GM23338 (cell line): ENCODE results near the gene GEN1. TPM values are rescaled to one million over a fixed set of nuclear protein-coding genes. Genes with fewer than 3 reads are reported as not detected.

Source experiments
- ATAC-seq: fragments of 200-7000 bp; cut with Tn5 transposase; 3 replicates; pipeline ENCODE4 v1.9.1; 2020
- DNase-seq: peaks from one replicate; pipeline ENCODE4 v3.0.0-alpha.2; 2015; ENCODE audit warnings: low spot score
- H2AFZ ChIP-seq: fragments of 200-600 bp; sonication (generic); 2 replicates; pipeline ENCODE4 v1.8.0; 2016; ENCODE audit warnings: antibody characterized with exemption, mild to moderate bottlenecking, moderate library complexity
- H3F3A ChIP-seq: fragments of 200-600 bp; sonication (generic); replicated peaks from 2 replicates; pipeline ENCODE4 v1.8.0; 2017; ENCODE audit warnings: antibody characterized with exemption, mixed run types, low read depth
- H3K27ac ChIP-seq: fragments of 200-600 bp; sonication (generic); 2 replicates; pipeline ENCODE4 v1.6.1; 2016; ENCODE audit warnings: low read depth
- H3K27me3 ChIP-seq: fragments of 200-600 bp; sonication (generic); 2 replicates; pipeline ENCODE4 v1.8.0; 2016; ENCODE audit warnings: mild to moderate bottlenecking, mixed run types, moderate library complexity; ENCODE audit not compliant: insufficient read depth
- H3K36me3 ChIP-seq: fragments of 200-600 bp; sonication (generic); 2 replicates; pipeline ENCODE4 v1.8.0; 2016; ENCODE audit warnings: mild to moderate bottlenecking; ENCODE audit not compliant: insufficient read depth
- H3K4me1 ChIP-seq: fragments of 200-600 bp; sonication (generic); 2 replicates; pipeline ENCODE4 v1.8.0; 2016; ENCODE audit warnings: mild to moderate bottlenecking, moderate library complexity; ENCODE audit not compliant: insufficient read depth
- H3K4me2 ChIP-seq: fragments of 200-600 bp; sonication (generic); 2 replicates; pipeline ENCODE4 v1.7.1; 2017; ENCODE audit warnings: mixed run types
- H3K4me3 ChIP-seq: fragments of 200-600 bp; sonication (generic); 2 replicates; pipeline ENCODE4 v1.6.1; 2016; ENCODE audit warnings: mixed run types
- H3K79me2 ChIP-seq: fragments of 200-600 bp; sonication (generic); replicated peaks from 2 replicates; pipeline ENCODE4 v1.8.0; 2017; ENCODE audit warnings: mild to moderate bottlenecking; ENCODE audit not compliant: insufficient read depth
- H3K9me2 ChIP-seq: fragments of 200-600 bp; sonication (generic); 2 replicates; pipeline ENCODE4 v1.8.0; 2017; ENCODE audit not compliant: insufficient read depth
- H4K20me1 ChIP-seq: fragments of 200-600 bp; sonication (generic); replicated peaks from 2 replicates; pipeline ENCODE4 v1.8.0; 2017; ENCODE audit warnings: mild to moderate bottlenecking; ENCODE audit not compliant: insufficient read depth
- H3K27ac Mint-ChIP-seq: 2 replicates; pipeline ENCODE4 v1.8.0; 2020; ENCODE audit warnings: inconsistent platforms, mild to moderate bottlenecking, moderate library complexity, mixed read lengths
- H3K27me3 Mint-ChIP-seq: 3 replicates; pipeline ENCODE4 v1.8.0; 2022; ENCODE audit warnings: low read depth, mild to moderate bottlenecking, moderate library complexity, mixed read lengths, inconsistent platforms; ENCODE audit not compliant: insufficient read depth, poor library complexity
- H3K36me3 Mint-ChIP-seq: 3 replicates; pipeline ENCODE4 v1.8.0; 2021; ENCODE audit warnings: low read depth, mild to moderate bottlenecking, inconsistent platforms, moderate library complexity, mixed read lengths
- H3K4me1 Mint-ChIP-seq: 3 replicates; pipeline ENCODE4 v1.8.0; 2020; ENCODE audit warnings: mild to moderate bottlenecking, inconsistent platforms, mixed read lengths
- H3K4me3 Mint-ChIP-seq: 3 replicates; pipeline ENCODE4 v1.8.0; 2021; ENCODE audit warnings: moderate library complexity, mild to moderate bottlenecking, inconsistent platforms, mixed read lengths
- H3K9me3 Mint-ChIP-seq: 3 replicates; pipeline ENCODE4 v1.8.0; 2020; ENCODE audit warnings: moderate library complexity, mild to moderate bottlenecking, inconsistent platforms, mixed read lengths
- CREB1 ChIP-seq: fragments of 250-450 bp; sonication (Bioruptor Pico); IDR thresholded peaks from 2 replicates; pipeline ENCODE4 v1.5.0; 2020; ENCODE audit warnings: low read depth, mild to moderate bottlenecking, moderate library complexity
- EZH2 ChIP-seq: fragments of 200-600 bp; sonication (generic); IDR thresholded peaks from one replicate; pipeline ENCODE4 v1.8.0; 2017; ENCODE audit warnings: antibody characterized with exemption, mild to moderate bottlenecking, low read depth; ENCODE audit not compliant: unreplicated experiment
- EZH2phosphoT487 ChIP-seq: fragments of 200-600 bp; sonication (generic); IDR thresholded peaks from one replicate; pipeline ENCODE4 v1.8.1; 2018; ENCODE audit warnings: antibody characterized with exemption; ENCODE audit not compliant: unreplicated experiment
- JUNB ChIP-seq: IDR thresholded peaks from one replicate; pipeline ENCODE4 v1.6.1; 2016; ENCODE audit warnings: antibody characterized with exemption; ENCODE audit not compliant: unreplicated experiment
- NANOG ChIP-seq: IDR thresholded peaks from 2 replicates; pipeline ENCODE4 v1.6.1; 2016; ENCODE audit warnings: antibody characterized with exemption, borderline replicate concordance
- POLR2AphosphoS5 ChIP-seq: IDR thresholded peaks from 2 replicates; pipeline ENCODE4 v1.6.1; 2016; ENCODE audit warnings: antibody characterized with exemption, low read depth
- ZNF114 ChIP-seq: fragments of 250-450 bp; sonication (Bioruptor Pico); IDR thresholded peaks from 2 replicates; pipeline ENCODE4 v1.5.0; 2020; ENCODE audit warnings: mild to moderate bottlenecking, moderate library complexity
- polyA plus RNA-seq: library from polyadenylated mRNA; unstranded; fragments of >200 nt; fragmentation: Nextera tagmentation; extraction: Ambion mirVana; gene quantifications from 2 replicates; pipeline ENCODE4 v1.2.1, GENCODE V29; 2016
- total RNA-seq: library from RNA; depleted of rRNA; stranded (reverse); fragments of >200 nt; shearing (Covaris generic); gene quantifications from 2 replicates; pipeline ENCODE4 v1.2.3, GENCODE V29; 2014
- TF ChIP-seq, protein P1 (sequence below): IDR thresholded peaks from 2 replicates; pipeline ENCODE4 v1.6.1; 2016; ENCODE audit warnings: antibody characterized with exemption

Gene GEN1
- total and polyA plus RNA-seq, 2 experiments from 2014 or later: 14.2 to 43.3 TPM

DNA sequence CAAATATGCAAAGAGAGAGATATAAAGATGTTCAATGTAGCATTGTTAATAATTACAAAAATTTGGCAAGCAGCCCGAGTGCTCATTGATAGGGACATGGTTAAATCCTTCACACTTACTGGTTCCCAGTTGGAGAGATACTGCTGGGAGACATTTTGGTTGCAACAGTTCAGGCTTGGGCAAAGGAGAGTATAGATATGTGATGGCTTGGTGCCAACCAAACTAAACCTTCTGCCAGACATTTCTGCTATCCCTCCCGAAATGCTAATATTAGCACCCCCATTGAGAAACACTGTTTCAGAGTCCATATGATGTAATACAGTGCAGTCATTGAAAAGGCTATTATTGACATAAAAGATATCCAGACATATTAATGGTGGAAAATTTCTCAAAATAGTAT, 11.5 kb downstream of the GEN1 start:
- peaks cover 6% of the 10 kb centered on the region; the same call in 1 of the 2 replicates for H3K79me2 ChIP-seq
- H3K4me3 Mint-ChIP-seq: no peak overlapping the region
- H2AFZ ChIP-seq: no peak overlapping the region
- no peaks in the 10 kb centered on the region for H3K9me2 ChIP-seq
- H3F3A ChIP-seq: no peaks in the 10 kb centered on the region
- DNase-seq: no peak
- H3K27ac Mint-ChIP-seq: no peak overlapping the region
- no peaks in the 10 kb centered on the region for H3K9me3 Mint-ChIP-seq
- H3K27me3 ChIP-seq: no peaks in the 10 kb centered on the region
- H3K4me3 ChIP-seq: no peak overlapping the region
- H3K27me3 Mint-ChIP-seq: no peaks in the 10 kb centered on the region
- peaks cover 24% of the 10 kb centered on the region for H3K36me3 ChIP-seq
- 0 out of 2 replicates have a peak, but pooled peaks cover 2% of the 10 kb centered on the region for H4K20me1 ChIP-seq
- no peaks in the 10 kb centered on the region for H3K4me1 Mint-ChIP-seq
- no peak overlapping the region for H3K4me2 ChIP-seq
- H3K27ac ChIP-seq: no peak overlapping the region
- TF ChIP-seq JUNB (no peak), POLR2AphosphoS5 (no peak), NANOG (no peak)
- H3K4me1 ChIP-seq: no peaks in the 10 kb centered on the region
- H3K36me3 Mint-ChIP-seq: peaks cover 24% of the 10 kb centered on the region; the same call in 2 of the 3 replicates
- ATAC-seq: no peak

DNA sequence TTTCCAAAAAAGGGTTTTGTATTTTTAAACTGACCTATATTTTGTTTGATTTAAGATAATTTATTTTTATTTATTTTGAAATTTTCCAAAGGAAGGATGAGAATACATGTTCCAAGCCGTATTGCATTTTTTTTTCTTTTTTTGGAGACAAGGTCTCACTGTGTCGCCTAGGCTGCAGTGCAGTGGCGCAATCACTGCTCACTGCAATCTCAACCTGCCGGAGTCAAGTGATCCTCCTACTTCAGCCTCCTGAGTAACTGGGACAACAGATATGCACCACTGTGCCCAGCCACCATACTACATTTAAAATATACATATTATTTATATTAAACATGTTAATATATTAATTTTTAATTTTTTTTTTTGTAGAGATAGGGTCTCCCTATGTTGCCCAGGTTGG, 15.0 kb downstream of the GEN1 start:
- H3K9me3 Mint-ChIP-seq: no peaks in the 10 kb centered on the region
- H3K36me3 Mint-ChIP-seq: peaks cover 21% of the 10 kb centered on the region; the same call in 2 of the 3 replicates

DNA sequence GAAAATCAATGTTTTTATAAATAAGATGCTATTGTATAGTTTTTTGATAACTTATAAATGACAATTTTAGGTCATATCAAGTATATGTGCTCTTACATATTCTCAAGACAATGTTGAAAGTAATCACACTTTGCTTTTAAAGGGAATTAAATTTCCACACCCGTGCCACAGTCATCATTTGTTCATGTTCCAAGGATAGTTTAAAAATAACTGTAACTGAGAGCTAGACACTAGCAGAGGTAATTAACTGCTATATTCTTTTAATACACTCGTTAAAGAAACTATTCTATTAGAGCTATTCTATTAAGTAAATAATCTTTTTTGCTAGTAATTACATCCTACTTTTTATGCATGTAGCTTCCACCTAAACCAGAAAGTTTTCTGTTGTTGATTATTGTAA, 18.0 kb downstream of the GEN1 start:
- H3K27me3 Mint-ChIP-seq: no peaks in the 10 kb centered on the region
- H3K4me3 Mint-ChIP-seq: no peak overlapping the region
- no peaks in the 10 kb centered on the region; the same call in 1 of the 2 replicates for H4K20me1 ChIP-seq

More for the DNA sequence above, 15.0 kb downstream of the GEN1 start:
- no peak overlapping the region for H3K4me3 Mint-ChIP-seq
- H2AFZ ChIP-seq: no peak overlapping the region
- ATAC-seq (no peak), DNase-seq (no peak)
- H3K27ac Mint-ChIP-seq: no peak overlapping the region
- H3K27me3 ChIP-seq: no peaks in the 10 kb centered on the region
- H3K4me2 ChIP-seq: no peak overlapping the region
- H3K4me1 ChIP-seq: no peaks in the 10 kb centered on the region
- peaks cover 2% of the 10 kb centered on the region; the same call in 1 of the 2 replicates for H4K20me1 ChIP-seq
- H3K36me3 ChIP-seq: peaks cover 33% of the 10 kb centered on the region
- no peaks in the 10 kb centered on the region for H3K4me1 Mint-ChIP-seq
- H3K79me2 ChIP-seq: no peaks in the 10 kb centered on the region
- H3K27ac ChIP-seq: no peak overlapping the region
- no peaks in the 10 kb centered on the region for H3K9me2 ChIP-seq
- no peaks in the 10 kb centered on the region for H3F3A ChIP-seq
- no peaks in the 10 kb centered on the region for H3K27me3 Mint-ChIP-seq
- TF ChIP-seq JUNB: no peak
- H3K4me3 ChIP-seq: no peak overlapping the region

More for the DNA sequence above, 18.0 kb downstream of the GEN1 start:
- no peak overlapping the region for H3K27ac ChIP-seq
- DNase-seq (no peak), ATAC-seq (no peak)
- no peak overlapping the region for H3K4me3 ChIP-seq
- Mint-ChIP-seq H3K4me1 (no peaks in the 10 kb centered on the region), H3K36me3 (peaks cover 35% of the 10 kb centered on the region; the same call in 2 of the 3 replicates), H3K9me3 (no peaks in the 10 kb centered on the region), H3K27ac (no peak overlapping the region)
- no peak overlapping the region for H3K4me2 ChIP-seq
- TF ChIP-seq, protein P1, sequence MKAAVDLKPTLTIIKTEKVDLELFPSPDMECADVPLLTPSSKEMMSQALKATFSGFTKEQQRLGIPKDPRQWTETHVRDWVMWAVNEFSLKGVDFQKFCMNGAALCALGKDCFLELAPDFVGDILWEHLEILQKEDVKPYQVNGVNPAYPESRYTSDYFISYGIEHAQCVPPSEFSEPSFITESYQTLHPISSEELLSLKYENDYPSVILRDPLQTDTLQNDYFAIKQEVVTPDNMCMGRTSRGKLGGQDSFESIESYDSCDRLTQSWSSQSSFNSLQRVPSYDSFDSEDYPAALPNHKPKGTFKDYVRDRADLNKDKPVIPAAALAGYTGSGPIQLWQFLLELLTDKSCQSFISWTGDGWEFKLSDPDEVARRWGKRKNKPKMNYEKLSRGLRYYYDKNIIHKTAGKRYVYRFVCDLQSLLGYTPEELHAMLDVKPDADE: no peak
- TF ChIP-seq EZH2phosphoT487 (no peak), EZH2 (no peak), ZNF114 (CRISPR knock-in tag) (no peak), CREB1 (CRISPR knock-in tag) (no peak)
- H3F3A ChIP-seq: 0 out of 2 replicates have a peak, but pooled peaks cover 3% of the 10 kb centered on the region
- H3K9me2 ChIP-seq: no peaks in the 10 kb centered on the region
- no peak overlapping the region for H2AFZ ChIP-seq
- H3K27me3 ChIP-seq: no peaks in the 10 kb centered on the region
- no peaks in the 10 kb centered on the region for H3K79me2 ChIP-seq
- H3K4me1 ChIP-seq: no peaks in the 10 kb centered on the region
- H3K36me3 ChIP-seq: peaks cover 33% of the 10 kb centered on the region
